Retina (tissue), 1 donor: Measurements from ENCODE around the gene SPRED3.
"Not testable (repeated sequence)": the region's sequence is repeated elsewhere in the genome, so short reads cannot be mapped to it uniquely, and the experiment has no call there.

Experiments used
- DNase-seq: peaks from one replicate; pipeline ENCODE4 v3.0.0-alpha.2; 2016

SPRED3 gene

DNA sequence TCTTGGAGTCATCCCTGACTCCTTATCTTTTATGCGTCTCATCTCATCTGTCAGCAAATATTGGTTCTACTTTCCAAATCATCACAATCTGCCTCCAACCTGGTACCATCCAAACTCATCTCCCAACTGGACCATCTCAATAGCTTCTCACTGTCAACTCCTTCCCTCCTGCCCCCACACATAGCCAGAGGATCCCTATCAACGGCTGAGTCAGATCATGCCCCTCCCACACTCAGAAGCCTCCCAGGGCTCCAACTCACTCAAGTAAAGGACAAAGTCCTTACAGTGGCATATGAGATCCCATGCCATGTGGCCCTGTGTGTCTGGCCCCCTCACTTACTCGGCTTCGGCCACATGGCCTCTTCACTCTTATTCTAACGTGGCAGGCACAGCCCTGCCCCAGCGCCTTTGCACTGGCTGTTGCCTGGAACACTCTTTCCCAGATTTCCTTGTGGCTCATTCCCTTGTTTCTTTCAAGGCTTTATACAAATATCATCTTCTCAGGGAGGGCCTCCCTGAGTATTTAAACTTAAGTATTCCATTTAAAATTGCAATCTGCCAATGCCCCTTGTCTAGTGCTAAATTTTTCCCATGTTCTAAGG lies 4.3 kb downstream of the SPRED3 start:
- DNase-seq: no peak

DNA sequence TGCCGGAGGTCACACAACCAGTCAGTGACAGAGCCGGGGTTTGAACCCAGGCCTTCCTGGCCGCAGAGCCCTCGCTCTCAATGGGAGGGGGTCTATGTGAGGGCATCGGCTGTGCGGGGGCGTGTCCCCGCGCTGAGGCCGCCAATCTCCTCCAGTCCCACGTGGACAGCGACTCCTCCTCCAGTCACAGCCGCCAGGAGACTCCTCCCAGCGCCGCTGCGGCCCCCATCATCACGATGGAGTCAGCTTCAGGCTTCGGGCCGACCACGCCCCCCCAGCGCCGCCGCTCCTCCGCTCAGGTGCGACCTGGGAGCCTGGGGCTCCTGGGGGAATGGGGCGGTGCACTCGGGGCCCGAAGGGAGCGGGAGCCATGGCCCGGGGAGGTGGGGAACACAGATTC lies 6.0 kb downstream of the SPRED3 start:
- DNase-seq: peak; percentile 64

DNA sequence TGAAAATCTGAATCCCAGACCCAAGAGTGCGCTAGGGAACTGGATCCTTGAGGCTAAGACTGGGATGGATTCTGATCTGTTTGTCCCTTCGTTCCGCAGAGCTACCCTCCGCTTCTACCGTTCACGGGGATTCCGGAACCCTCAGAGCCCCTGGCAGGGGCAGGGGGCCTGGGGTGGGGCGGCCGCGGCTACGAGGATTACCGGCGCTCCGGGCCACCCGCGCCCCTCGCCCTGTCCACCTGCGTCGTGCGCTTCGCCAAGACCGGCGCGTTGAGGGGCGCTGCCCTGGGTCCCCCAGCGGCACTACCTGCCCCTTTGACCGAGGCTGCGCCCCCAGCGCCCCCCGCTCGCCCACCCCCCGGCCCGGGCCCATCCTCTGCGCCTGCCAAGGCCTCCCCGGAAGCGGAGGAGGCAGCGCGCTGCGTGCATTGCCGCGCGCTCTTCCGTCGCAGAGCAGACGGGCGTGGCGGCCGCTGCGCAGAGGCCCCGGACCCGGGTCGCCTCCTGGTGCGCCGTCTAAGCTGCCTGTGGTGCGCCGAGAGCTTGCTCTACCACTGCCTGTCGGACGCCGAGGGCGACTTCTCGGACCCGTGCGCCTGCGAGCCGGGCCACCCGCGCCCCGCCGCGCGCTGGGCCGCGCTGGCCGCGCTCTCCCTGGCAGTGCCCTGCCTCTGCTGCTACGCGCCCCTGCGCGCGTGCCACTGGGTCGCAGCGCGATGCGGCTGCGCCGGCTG lies 7.1 kb downstream of the SPRED3 start:
- DNase-seq: no peak

DNA sequence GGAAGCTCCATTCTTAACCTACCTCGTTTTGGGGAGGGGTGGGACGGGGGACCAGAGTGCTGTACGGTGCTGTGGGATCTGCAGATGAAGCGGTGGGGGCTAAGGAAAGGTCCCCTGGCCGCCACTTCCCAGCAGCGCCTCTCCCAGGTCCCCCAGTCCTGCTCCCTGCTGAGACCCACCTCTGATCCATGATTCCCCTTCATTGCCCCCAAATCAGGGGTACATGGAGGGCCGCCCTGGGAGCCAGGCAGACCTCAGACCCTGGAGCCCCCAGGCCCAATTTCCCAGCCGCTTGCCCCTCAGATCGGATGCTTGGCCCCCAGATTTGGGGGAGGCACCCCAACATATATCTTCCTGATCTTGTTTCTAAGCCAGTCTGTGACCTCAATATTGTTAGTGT lies 10.6 kb downstream of the SPRED3 start:
- DNase-seq: no peak

DNA sequence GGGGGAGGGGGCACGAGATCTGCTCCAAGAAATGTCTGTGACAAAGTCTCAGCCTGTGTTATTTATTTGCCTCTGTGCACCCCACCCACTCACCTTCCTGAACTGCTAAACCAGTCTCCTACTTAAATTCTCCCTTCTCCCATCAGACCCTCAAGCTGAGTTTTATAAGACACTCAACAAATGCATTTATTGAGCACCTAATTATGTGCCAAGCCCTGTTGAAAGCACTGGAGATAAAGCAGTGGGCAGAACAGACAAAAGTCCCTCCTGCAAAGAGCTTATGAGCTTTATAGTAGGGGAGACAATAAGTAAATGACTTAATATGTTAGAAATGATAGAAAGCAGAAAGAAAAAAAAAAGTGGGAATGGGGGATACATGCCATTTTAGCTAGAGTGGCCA lies 11.0 kb downstream of the SPRED3 start:
- no peak for DNase-seq

DNA sequence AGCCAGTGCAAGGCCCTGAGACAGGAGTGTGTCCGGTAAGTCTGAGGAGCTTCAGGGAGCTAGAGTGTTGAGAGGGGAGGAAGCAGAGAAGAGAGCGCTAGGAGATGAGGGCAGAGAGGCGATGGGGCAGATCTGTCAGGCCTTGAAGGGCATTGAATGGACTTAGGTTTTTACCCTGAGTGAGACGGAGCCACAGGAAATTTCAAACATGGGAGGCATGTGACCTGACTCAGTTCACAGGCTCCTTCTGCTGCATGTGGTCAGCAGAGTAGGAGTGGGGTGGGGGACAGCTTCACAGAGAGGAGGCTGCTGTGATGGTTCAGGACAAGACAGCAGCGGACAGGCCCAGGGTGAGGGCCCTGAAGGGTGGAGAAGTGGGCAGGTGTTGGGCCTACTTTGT lies 11.9 kb downstream of the SPRED3 start:
- no peak for DNase-seq

DNA sequence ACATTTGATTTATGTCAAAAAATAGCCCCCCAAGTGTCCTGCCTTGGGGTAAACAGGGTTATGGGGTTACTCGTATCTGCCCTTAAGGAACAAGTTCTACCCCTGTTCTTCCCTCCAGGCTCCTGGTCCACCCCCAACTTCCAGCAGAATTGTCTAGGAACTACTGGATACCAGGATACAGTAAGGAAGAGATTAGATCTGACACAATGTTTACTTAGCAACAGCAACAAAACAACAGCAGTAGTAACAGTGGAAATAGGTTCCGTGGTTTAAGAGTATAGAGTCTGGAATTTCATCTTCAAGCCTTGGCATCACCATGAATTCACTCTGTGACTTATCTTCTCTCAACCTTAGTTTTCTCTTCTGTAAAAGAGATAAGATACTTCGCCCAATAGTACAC lies 12.7 kb downstream of the SPRED3 start:
- no peak for DNase-seq

DNA sequence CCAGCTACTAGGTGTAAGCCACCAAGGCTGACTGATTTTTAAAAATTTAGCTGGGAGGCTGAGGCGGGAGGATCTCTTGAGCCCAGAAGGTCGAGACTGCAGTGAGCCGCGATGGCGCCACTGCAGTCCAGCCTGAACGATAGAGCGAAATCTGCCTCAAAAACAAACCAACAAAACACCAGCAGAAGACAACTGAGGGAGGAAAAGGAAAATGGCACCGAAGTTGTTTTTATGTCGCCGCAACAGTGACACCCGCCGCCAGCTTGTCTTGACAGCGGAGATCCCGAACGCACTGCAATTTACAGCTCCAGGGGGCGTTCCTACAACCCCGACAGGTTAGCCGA lies 14.1 kb downstream of the SPRED3 start:
- no peak for DNase-seq

DNA sequence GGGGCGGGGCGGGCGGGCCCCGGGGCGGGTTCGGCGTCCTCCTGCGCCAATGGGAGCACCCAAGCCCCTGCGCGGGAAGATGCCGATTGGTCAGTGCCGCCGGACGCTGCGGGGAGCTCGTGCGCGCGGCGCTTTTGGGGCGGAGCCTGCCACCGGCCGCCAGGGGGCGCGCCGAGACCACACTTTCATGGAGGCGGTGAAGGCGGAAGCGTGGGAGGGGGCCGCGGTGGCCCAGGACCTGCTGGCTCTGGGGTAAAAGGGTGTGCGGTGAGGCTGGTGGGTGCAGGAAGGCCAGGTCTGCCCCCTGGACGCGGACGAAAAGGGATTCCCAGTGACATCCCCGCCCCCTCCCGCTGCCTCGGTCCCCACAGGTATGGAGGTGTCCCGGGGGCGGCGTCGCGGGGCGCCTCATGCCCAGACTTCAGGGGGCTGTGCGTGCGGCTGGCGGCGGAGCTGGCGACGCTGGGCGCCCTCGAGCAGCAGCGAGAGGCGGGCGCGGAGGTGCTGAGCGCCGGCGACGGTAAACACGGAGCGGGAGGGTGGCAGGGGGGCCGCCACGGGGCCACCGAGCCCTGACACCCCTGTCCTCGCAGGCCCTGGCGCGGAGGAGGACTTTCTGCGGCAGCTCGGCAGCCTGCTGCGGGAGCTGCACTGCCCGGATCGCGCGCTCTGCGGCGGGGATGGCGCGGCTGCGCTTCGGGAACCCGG lies 14.6 kb downstream of the SPRED3 start, which contains the start of gene FAM98C:
TSS of gene FAM98C (plus strand) at position 127 of the 708 bp plus-strand sequence. CDS start at position 188, 61 bp downstream.
- DNase-seq: peak; percentile 100

DNA sequence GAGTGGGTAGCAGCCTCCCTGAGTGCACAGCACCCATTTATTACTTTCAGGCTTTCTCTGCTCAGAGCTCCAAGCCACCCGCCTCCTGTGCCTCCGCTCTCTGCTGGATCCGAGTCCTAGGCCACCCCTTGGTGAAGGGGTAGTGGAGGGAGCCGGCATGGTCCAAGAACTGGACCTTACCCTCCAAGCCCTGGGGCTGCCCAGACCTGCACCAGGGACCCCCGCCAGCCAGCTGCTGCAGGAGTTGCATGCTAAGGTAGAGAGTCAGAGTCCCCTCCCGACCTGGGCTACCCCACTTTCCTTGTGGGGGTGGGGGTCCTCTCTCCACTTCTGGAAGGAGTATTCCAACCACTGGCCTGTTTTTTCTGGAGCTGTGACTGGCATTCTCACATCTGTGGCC lies 16.4 kb downstream of the SPRED3 start:
- DNase-seq: no peak

DNA sequence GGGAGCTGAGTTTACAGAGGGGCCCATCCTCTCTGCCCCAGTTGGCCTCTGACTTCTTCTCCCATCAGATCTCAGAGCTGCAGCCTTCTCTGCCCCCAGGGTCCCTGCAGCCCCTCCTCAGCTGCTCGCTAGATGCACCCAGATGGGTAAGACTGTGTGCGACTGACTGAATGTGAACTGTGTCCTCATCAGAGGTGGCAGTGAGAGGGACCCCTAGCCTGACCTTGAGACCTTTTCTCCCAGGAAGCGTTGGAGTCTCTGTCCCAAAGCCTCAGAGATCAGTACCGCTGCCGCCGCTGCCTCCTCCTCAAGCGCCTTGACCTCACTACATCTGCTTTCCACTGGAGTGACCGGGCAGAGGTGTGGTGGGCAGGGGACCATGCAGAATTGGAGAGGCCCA lies 16.8 kb downstream of the SPRED3 start:
- DNase-seq: no peak

DNA sequence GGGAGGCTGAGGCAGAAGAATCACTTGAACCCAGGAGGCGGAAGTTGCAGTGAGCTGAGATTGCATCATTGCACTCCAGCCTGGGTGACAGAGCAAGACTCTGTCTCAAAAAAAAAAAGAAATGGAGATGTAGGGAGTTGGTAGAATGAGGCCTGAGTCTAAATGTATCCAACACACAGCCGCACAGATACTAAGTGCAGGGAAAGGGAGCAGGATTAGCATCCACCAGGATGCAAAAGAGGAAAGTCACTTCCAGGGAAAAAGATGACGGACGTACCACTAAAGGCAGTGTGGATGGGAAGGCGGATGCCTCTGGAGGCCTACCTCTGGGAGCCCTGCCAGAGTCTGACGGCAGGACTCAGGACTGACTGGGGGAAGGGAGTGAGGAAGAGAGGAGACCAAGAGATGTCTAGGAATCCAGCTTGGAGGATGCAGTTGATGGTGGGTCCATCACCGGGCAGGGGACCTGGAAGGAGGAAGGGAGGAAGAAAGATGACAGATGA lies 21.2 kb downstream of the SPRED3 start:
- no peak for DNase-seq

DNA sequence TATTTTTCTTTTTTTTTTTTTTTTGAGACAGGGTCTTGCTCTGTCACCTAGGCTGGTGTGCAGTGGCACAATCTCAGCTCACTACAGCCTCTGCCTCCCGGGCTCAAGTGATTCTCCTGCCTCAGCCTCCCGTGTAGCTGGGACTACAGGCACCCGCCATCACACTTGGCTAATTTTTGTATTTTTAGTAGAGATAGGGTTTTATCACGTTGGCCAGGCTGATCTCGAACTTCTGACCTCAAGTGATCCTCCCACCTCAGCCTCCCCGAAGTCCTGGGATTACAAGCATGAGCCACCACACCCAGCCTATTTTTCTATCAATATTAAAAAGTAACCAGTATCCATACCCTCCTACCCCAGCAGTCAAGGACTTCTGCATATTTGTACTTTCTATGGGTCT lies 21.9 kb downstream of the SPRED3 start:
- not testable (repeated sequence) for DNase-seq

DNA sequence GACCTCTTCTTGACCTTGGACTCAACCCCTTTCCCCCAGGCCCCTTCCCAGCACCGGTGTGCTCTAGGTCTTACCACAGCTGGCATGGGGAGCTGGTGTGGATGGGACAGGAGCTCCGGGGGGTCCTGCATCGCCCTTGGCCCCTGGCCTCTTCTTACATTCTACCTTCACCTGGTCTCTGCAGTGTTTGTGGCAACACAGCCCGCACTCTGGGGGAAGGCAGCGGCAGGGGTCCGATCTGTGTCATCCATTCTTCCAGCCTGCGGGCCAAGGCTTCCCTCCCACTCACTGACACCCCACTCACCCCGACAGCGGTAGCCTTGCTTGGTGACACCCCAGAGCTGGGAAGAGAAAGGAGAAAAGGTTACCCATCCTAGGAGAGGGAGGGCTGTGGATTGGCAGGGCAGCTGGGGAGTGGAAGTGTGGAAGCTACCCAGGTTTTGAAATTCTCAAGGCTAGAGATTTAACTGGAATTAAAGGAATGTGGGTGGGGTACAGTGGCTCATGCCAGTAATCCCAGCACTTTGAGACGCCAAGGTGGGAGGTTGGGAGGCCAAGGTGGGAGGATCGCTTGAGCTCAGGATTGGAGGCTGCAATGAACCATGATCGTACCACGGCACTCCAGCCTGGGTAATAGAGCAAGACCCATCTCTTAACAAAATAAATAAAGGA lies 22.7 kb downstream of the SPRED3 start:
- DNase-seq: no peak

DNA sequence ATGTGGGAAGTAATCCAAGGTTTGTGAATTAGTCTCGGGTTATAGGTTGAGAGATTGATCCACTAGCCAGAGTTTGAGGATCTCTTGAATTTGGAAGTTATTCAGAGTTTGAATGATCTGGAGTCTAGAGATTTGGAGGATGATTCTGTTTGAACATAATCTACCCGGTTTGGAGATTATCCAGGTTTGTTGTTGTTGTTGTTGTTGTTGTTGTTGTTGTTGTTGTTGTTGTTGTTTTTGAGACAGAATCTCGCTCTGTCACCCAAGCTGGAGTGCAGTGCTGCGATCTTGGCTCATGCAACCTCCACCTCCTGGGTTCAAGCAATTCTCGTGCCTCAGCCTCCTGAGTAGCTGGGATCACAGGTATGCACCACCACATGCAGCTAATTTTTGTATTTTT lies 23.4 kb downstream of the SPRED3 start:
- not testable (repeated sequence) for DNase-seq

DNA sequence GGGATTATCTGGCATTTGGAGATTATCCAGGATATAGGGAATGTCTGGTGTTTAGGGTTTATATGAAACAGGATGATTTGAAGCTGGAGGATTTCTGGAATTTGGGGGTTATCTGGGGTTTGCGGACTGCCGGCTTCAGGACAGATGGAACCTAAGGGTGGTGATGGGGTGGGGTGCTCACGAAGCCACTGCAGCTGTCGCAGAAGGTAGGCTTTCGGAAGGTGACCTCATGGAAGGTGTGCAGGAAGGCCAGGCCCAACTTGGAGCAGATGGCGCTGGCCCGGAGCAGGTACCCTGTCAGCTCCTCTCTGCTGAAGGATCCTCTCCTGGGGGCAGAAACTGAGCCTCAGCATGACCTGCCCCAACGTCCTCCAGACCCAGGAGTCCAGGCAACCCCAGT lies 24.0 kb downstream of the SPRED3 start:
- no peak for DNase-seq

DNA sequence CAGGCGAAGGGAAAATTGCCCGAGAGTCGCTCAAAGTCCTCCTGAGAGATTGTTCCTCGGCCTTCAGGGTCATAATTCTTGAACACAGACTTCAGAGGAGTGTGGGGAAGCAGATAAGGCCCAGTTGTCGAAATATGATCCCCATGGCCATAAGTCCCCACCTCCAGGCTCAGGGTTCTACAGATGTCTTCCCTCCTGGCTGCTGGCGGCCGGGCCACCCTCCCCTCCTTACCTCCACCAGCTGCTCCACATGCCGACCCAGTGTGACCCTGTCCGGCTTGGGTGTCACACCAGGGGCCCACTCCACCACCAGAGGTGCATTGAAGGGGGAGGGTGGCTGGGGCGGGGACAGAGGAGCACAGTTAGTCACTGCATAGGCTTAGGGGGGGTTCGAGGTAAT lies 24.5 kb downstream of the SPRED3 start:
- DNase-seq: no peak

DNA sequence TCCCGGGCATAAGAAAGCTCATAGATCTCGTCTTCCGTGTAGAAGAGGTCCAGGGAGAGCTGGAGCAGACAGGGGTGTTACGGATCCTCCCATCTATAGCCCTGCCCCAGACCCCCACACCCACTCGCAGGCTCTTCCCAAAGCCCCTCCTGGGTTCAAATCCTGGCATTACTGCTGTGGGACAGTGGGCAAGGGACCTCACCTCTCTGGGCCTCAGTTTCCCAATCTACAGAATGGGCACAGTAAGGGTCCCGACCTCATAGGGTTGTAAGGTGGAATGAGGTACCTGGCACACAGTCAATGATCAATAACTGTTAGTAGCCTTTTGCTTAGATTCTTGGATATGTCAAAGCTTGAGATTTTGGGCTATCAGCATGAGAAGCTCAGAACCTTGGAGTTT lies 24.9 kb downstream of the SPRED3 start:
- no peak for DNase-seq

DNA sequence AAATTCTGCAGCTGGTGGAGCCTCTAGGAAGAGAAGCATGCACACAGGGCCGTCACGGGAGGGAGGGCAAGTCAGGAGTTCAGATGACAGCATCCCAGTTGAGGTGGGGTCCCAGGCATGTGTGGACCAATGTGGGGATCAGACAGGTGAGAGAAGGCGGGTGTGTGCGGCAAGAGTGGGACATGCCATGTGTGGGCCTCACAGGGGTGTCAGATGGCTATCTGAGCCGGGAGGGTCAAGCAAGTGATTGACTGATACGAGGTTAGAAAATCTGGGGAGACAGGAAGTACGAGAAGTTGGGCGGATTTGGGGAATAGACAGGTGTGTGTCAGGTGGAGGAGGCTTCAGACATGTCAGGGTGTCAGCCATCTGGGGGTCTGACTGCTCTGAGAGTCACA lies 28.6 kb downstream of the SPRED3 start:
- DNase-seq: no peak

DNA sequence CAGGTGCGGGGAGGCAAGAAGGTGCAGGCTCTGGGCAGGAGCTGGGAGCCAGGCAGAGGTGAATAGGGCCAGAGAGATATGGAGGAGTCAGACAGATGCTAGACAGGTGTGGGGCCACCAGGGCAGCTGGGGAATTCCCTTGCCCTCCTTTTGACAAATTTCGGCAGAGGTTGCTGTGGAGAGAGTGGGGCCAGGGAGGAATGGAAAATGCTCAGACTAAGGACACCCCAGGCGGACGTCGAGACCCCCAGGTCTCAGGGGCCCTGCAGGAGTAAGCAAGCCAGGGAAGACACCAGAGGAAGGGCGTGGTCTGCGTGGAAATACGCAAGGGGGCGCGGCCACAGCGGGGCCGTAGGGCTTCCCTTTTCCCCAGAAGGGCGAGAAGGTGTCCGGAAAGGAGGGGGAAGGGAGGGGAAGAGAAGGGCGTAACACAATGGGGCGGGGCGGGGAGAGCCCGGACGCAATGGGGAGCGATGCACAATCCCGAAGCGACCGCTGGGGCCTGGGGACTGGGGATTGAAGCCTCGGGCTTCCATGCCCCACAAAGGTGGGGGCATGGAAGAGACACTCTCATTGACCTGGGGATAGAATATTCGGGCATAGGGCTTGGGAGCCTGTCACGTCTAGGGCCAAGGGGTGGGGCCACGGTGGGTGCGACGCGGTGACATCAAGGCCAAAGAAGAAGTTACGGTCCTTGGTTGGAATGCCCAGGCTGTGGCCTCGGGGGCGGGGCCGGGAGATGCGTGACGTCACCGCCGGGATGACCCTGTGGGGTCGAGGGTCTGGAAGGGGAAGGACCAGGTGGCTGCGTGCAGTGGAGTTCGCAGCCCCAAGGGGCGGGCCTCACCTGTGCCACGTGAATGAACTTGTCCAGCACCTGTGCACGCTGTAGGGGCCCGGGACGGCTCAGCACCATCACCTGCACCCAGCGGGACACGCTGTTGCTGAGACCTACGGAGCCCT lies 29.3 kb downstream of the SPRED3 start:
- peak; percentile 64 for DNase-seq

DNA sequence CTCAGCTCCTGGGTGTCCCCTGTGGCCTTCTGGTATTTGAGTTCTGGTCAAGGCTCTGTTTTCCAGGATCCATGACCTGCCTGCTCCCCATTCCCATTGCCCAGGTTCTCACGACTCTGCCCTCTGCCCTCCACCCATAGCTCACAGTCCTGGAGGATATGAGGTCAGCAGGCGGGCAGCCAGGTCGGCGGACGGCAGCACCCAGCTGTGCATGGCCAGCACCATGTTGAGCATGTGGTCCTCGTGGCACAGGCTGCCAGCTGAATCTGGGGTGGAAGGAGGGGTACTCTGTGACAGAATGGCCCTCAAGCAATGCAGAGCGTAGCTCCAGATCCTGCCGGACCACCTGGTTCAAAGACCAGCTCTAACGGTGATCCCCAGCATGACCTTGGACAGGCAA lies 32.4 kb downstream of the SPRED3 start:
- DNase-seq: no peak

DNA sequence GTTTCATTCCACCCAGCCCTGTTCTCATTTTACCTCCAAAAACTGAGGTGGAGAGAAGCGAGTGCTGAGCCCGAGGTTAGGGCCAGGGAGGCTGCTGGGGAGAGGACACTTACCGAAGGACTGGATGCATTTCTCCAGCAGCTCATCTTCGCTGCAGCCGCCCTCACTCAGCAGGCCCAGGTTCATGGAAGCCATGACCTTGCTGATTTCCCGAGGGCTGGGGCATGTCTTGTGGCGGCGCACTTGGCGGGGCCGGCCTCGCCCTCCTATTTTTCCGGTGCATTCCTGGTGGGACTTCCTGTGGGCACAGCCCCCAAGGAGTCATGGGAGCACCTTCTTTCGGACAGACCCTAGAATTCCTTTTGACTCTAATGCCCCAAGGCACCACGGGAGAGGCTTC lies 33.4 kb downstream of the SPRED3 start:
- no peak for DNase-seq
